Stimulated activated naive CD8-positive, alpha-beta T cell treated with anti-CD3 and anti-CD28 coated beads, Interleukin-15, amount 100 ng/mL, for 72 hours (primary cell): ENCODE measurements around the gene CBARP.

Experiments
- ATAC-seq: fragments of 150-1000 bp; cut with Tn5 transposase; 2 replicates; pipeline ENCODE4 v1.10.0; 2021; ENCODE audit warnings: mild to moderate bottlenecking, moderate library complexity
- DNase-seq, 2 donors: peaks; one replicate each; pipeline ENCODE4 v3.0.0; 2021 to 2022
- H3K27ac Mint-ChIP-seq, 2 donors: one replicate each; pipeline ENCODE4 v1.8.0; 2022; ENCODE audit warnings: mild to moderate bottlenecking in 2 of 2, mixed read lengths in 2 of 2, moderate library complexity in 2 of 2
- H3K27me3 Mint-ChIP-seq: one replicate; pipeline ENCODE4 v1.8.0; 2022; ENCODE audit warnings: mixed read lengths
- H3K4me1 Mint-ChIP-seq: one replicate; pipeline ENCODE4 v1.8.0; 2022; ENCODE audit warnings: mild to moderate bottlenecking, mixed read lengths
- H3K4me3 Mint-ChIP-seq, 2 donors: one replicate each; pipeline ENCODE4 v1.8.0; 2022; ENCODE audit warnings: mild to moderate bottlenecking in 2 of 2, mixed read lengths in 2 of 2, moderate library complexity in 1 of 2
- H3K9me3 Mint-ChIP-seq, 2 donors: one replicate each; pipeline ENCODE4 v1.8.0; 2022; ENCODE audit warnings: mixed read lengths in 2 of 2

CBARP gene, protein sequence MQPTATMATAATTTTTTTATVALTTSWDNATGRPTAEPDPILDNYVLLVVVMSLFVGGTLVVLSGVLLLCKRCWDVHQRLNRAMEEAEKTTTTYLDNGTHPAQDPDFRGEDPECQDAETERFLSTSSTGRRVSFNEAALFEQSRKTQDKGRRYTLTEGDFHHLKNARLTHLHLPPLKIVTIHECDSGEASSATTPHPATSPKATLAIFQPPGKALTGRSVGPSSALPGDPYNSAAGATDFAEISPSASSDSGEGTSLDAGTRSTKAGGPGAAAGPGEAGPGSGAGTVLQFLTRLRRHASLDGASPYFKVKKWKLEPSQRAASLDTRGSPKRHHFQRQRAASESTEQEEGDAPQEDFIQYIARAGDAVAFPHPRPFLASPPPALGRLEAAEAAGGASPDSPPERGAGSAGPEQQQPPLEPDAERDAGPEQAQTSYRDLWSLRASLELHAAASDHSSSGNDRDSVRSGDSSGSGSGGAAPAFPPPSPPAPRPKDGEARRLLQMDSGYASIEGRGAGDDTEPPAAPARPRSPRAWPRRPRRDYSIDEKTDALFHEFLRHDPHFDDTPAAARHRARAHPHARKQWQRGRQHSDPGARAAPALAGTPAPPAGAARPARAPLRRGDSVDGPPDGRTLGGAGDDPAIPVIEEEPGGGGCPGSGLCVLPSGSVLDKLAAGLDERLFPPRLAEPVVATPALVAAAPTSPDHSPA

DNA sequence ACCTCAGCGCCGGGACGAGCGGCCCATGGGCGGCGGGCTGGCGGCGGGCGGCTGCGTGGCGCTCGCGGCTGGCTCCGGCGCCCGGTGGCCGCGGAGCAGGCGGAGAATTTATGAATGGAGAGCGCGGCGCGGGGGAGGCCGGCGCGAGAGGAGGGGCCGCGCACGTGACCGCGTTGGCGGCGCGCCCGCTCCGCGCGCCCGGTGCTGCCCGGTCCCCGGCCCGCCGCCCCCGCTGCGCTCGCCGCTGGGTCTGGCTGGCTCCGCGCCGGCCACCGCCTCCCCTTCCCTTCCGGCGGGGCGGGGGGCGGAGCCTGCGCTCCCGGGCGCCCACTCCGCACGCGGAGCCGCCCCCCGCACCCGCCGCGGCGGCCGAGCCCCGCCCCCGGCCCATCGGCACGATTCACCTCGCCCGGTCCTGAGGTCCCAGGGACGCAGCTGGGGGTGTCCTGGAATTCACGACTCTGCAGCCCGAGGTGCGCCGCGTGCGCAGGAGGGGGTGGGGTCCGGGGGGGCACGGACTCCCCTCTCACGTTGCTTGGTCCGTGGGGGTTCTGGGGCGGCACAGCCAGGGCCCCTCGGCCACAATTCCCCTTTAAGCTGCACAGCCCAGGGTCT is at the start of gene CBARP:
TSS of gene CBARP (minus strand) at position 252 of the 615 bp plus-strand sequence. CDS start 1,905 bp downstream, outside the sequence.
- ATAC-seq (no peak), DNase-seq (no peak)
- H3K4me3 Mint-ChIP-seq: peak within 1 kb of the TSS; percentile 69 to 90
- H3K27me3 Mint-ChIP-seq: peaks cover 30% of the 10 kb centered on the region
- H3K9me3 Mint-ChIP-seq: no peaks in the 10 kb centered on the region
- peaks cover 39% of the 10 kb centered on the region for H3K4me1 Mint-ChIP-seq
- H3K27ac Mint-ChIP-seq: no peak within 1 kb of the TSS

DNA sequence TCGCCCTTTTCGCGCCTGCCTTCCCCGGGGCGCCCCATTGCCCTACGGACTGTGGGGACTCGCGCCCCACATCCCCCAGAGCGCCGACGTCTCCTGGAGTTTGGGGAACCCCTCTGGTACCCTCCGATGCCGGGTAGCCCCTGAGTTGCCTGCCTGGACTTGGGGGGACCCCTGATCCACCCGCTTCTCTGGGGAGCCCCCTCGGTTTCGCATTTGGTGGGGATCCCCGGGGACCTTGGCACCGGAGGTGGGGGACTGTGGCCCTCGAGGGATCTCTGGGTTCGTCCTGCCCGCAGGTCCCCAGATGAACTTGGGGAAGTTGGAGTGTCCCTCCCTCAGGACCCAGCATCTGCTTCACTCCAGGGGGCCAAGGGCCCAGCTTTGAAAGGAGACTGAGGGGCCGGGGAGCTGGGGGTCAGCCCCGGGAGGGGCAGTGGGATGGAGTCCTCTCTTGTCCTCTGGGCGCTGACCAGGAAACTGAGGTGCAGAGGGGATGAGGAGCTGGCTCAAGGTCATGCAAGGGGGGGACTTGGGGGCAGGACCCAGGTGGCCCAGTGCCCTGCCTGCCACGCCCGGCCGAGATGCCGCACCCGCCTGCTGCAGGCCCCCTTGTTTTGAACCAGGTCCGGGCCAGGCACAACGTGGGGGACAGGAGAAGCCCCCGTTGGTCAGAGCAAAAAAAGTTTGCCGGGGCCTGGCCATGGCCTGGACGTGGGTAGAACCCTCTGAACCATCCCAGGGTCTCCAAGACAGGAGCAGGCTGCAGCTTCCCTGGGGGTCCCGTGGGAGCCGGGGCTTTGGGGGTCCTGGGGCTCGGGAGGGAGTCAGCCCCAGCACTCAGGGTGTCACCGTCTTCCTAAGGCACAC is 48.9 kb upstream of the CBARP start:
- Mint-ChIP-seq H3K4me3 (peak overlapping the region; percentile 63 to 77), H3K9me3 (no peaks in the 10 kb centered on the region), H3K4me1 (peaks cover 14% of the 10 kb centered on the region), H3K27ac (no peak overlapping the region), H3K27me3 (peaks cover 67% of the 10 kb centered on the region)
- ATAC-seq: no peak
- DNase-seq: no peak

DNA sequence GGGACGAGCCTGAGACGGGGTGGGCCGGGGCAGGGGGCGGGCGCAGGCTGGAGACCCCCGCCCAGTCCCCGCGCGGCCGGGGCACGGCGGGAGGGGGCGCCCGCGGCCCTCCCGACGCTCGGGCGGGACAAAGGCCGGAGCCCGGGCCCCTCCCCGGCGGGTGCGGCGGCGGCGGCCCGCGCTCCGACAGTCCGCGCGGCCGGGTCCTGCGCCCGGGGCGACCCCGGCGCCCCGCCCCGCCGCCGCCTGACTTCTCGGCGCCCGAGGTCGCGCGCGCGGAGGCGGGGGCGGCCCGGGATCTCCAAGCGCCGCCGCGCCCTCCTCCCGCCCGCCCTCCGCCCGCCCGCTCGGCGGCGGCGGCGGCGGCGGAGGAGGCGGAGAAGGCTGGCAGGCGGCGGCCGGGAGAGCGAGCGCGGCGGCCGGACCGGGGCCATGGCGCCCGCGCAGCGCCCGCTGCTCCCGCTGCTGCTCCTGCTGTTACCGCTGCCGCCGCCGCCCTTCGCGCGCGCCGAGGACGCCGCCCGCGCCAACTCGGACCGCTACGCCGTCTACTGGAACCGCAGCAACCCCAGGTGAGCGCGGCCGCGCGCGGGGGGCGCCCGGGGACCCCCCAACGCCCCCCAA is 48.0 kb upstream of the CBARP start, which contains the start of gene EFNA2:
TSS of gene EFNA2 (plus strand) at position 137 of the 624 bp plus-strand sequence. CDS start at position 433, 296 bp downstream.
- peak within 1 kb of the TSS; percentile 63 to 77 for H3K4me3 Mint-ChIP-seq
- peaks cover 14% of the 10 kb centered on the region for H3K4me1 Mint-ChIP-seq
- no peak for ATAC-seq
- peaks cover 71% of the 10 kb centered on the region for H3K27me3 Mint-ChIP-seq
- H3K9me3 Mint-ChIP-seq: no peaks in the 10 kb centered on the region
- H3K27ac Mint-ChIP-seq: no peak within 1 kb of the TSS
- no peak for DNase-seq

DNA sequence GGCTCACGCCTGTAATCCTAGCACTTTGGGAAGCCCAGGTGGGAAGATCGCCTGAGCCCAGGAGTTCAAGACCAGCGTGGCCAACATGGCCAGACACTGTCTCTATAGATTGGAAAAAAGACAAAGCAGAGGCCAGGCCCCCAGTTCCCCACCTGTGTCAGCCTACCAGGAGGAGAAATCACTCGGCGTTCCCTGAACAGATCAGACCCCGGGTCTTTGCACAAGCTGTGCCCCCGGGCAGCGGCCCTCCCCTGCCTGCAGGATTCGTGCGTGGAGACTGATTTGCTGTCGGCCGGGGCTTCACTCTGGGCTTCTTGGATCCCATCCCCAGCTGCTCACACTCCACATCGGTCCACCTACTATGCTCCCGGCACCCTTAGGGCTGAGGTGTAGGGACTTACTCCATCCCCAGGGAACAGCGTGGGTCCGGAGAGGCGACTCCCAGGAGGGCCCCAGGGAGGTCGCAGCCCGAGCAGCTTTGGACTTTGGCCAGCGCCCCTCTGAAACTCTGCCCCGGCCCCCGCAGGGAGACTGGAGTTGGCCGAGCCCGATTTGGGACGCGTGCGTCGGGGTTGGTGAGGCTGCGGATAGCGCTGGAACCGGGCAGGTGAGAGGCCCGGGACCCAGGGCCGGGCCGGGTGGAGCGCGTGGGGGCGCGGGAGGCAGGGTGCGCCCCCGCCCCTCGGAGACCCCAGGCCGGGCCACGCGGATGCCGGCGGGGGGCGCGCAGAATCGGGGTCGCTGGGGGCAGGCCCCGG is 47.4 kb upstream of the CBARP start:
- Mint-ChIP-seq H3K27me3 (peaks cover 68% of the 10 kb centered on the region), H3K27ac (no peak overlapping the region), H3K9me3 (no peaks in the 10 kb centered on the region), H3K4me1 (peaks cover 18% of the 10 kb centered on the region), H3K4me3 (peak overlapping the region; percentile 32 to 61)
- DNase-seq: no peak
- no peak for ATAC-seq

DNA sequence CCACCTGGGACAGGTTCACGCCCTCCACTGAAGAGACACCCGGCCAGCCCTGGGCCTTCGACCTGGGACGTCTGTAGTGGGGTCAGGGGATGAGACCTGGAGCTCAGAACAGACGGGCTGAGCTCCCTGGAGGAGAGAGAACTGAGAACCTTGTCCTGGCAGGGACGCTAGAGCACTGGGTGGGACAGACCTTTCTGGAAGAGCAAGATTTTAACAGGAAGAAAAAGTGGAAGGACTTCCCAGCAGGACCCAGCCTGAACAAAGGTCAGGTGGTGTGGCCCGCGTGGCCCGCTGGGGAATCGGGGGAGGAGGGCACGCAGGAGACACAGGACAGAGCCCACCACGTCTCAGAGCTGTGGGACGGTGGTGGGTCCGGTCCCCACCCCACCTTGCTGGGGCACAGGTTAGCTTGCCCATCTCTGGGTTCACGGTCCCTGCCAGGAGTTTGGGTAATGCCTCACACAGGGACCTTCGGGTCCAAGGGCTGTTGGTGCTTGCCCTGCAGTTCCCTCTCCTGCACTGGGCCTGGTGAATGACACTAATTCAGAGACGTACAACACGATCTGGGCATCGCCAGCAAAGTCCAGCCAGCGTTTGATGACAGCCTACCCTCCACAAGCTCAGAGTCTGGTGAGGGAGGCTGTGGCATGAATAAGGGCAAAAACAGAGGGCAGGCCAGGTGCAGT is 46.6 kb upstream of the CBARP start:
- ATAC-seq: no peak
- Mint-ChIP-seq H3K4me1 (peaks cover 26% of the 10 kb centered on the region), H3K9me3 (no peaks in the 10 kb centered on the region), H3K27ac (no peak overlapping the region), H3K4me3 (peak overlapping the region; percentile 32 to 61), H3K27me3 (peaks cover 60% of the 10 kb centered on the region)
- no peak for DNase-seq

DNA sequence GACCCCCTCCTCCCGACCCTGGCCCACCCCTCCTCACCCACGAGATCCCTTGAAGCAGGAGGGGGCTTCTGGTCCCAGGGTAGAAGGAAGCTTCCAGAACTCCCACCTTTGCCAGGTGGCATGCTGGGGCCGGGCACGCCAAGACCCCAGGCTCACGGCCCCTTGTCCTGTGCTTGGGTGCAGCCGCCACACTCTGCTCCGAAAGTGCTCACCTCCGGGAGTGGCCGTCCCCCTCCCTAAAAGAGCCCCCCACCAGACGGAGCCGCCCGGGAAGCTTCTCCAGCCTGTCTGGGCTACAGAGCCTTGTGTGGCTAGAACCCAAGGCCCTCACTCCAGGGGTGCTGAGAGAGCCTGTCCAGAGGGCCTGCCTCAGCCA is 46.1 kb upstream of the CBARP start:
- Mint-ChIP-seq H3K9me3 (no peaks in the 10 kb centered on the region), H3K4me3 (no peak overlapping the region), H3K27me3 (peaks cover 55% of the 10 kb centered on the region), H3K4me1 (peaks cover 28% of the 10 kb centered on the region), H3K27ac (no peak overlapping the region)
- DNase-seq: peak in 1 of 2 donors; percentile 12
- ATAC-seq: no peak

DNA sequence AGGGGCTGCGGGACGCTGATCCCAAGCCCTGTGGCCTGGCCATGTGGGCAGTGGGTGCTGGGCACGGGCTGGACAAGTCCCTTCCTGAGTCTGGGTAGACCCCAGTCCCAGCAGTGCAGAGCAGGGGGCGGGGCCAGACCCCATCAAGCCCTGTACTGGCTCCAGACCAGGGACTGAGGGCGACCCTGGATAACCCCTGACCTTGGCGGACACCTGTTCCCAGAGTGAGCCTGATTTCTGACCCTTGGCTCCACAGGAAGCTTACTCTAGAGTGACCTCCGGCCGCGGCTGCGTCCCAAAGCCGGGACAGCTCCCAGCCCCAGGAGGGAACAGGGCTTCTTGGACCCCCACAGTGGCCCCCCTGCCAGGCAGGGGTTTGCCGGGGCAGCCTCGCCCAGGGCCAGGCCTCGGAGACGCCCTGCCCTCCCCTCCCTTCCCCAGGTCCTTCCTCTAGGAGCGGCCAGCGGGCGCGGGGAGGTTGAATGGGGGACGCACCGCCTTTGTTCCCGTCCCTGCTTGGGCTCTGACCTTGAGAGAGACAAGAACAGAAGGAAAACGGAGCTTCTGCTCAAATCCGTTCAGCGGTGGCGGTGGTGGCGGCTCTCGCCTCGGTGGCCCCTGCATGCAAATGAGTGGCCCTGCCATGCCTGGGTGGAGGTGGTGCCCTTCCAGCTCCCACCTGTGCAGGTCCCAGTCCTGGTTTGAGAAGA is 45.6 kb upstream of the CBARP start:
- no peak for DNase-seq
- no peak for ATAC-seq
- no peaks in the 10 kb centered on the region for H3K9me3 Mint-ChIP-seq
- H3K27me3 Mint-ChIP-seq: peaks cover 50% of the 10 kb centered on the region
- H3K27ac Mint-ChIP-seq: no peak overlapping the region
- no peak overlapping the region for H3K4me3 Mint-ChIP-seq
- peaks cover 33% of the 10 kb centered on the region for H3K4me1 Mint-ChIP-seq

DNA sequence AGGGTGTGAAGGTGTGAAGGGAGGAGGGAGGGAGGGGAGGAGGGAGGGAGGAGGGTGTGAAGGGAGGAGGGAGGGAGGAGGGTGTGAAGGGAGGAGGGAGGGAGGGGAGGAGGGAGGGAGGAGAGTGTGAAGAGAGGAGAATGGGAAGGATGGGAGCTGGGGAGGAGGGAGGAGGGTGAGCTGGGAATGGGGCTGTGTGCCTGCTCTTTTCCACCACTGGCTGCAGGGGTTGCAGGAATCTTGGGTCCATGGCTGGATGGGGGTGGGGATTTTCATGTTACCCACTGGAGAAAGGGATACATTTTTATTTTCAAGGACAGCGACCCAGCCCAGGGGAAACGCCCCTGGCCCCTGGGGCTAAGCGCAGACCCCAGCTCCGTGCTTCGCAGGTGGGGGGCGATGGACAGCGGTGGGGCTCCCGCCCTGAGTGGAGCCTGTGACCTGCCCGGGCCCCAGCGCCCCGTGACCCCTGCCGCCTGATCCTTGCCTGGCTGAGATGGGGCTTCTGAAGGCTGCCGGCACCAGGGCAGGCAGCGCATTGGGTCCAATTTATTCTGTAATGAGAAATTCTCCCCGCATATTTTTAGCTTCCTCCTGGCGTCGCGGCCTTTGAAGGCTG is 44.9 kb upstream of the CBARP start:
- no peak for DNase-seq
- Mint-ChIP-seq H3K4me3 (no peak overlapping the region), H3K27me3 (peaks cover 43% of the 10 kb centered on the region), H3K9me3 (no peaks in the 10 kb centered on the region), H3K27ac (no peak overlapping the region), H3K4me1 (peaks cover 40% of the 10 kb centered on the region)
- ATAC-seq: no peak

DNA sequence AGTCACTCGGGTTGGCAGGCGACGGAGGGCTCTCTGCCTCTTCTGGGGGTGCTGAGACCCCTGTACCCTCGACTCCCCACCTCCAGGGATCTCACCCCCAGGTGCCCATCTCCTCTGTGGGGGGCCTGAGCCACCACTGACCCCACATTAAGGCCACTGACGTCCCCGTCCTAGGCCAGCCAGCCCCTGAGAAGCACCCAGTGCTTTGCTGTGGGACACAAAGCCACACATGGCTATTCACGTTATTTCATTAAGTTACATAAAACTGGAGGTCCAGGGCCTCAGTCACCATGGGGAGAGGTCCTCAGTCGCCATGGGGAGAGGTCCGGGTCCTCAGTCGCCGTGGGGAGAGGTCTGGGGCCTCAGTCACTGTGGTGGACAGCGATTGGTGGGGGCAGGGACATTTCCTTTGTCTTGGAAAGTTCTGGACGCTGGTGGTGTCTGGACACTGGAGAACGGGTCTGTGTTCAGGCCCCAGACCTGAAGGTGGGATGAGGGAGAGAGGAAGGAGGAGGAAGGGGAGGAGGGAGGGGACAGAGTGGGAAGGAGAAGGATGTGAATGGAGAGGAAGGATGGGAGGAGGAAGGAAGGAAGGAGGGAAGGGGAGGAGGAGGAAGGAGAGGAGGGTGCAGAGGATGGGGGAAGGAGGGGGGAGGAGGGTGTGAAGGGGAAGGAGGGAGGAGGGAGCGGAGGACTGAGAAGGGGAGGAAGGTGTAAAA is 43.9 kb upstream of the CBARP start:
- peak overlapping the region in 1 of 2 donors; percentile 91 for H3K27ac Mint-ChIP-seq

DNA sequence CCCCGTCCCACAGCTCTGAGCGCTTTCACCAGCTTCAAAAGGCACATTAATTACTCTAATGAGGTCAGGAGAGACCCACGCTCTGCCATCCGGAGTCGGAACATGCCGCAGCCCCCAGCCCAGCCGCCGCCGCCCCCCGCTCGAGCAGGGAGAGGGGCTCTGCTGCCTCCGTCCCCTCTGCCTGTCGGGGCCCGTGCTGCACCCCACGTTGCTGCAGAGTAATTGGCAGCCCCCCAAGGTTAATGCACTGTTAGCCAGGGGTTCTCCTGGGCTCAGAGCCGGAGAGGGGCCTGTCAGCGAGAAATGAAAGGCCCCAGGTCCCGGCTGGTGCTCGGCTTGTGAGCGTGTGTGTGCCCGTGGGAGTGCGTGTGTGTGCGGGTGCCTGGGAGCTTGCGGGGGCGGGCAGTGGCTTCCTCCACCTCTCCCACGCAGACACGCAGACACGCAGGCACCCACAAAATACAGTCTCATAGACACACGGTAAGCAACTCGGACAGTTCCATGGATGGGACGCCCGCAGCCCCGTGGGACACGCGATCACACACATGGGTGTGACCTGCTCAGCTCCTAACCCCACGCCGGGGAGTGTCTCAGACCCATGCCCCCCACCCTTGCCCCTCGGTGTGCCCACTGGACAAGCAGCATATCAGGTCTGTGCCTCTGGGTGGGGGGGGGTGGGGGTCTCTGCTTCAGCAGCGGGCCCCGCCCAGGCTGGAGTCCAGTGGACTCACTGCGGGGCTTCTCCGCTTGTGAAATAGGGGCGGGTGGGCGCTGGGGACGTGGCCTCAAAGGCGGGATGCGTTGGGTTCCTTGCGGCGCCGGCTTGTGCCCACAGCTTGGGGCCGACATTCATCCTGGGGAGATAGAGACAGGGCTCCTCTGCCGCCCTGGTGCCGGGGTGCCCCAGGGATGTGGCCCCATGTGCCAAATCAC is 43.1 kb upstream of the CBARP start:
- ATAC-seq (no peak), DNase-seq (no peak)
- Mint-ChIP-seq H3K27ac (no peak overlapping the region), H3K9me3 (no peaks in the 10 kb centered on the region), H3K4me1 (peaks cover 48% of the 10 kb centered on the region), H3K4me3 (no peak overlapping the region), H3K27me3 (peaks cover 27% of the 10 kb centered on the region)

More for the DNA sequence above, 43.9 kb upstream of the CBARP start:
- H3K27me3 Mint-ChIP-seq: peaks cover 33% of the 10 kb centered on the region
- no peak for ATAC-seq
- H3K4me3 Mint-ChIP-seq: no peak overlapping the region
- H3K9me3 Mint-ChIP-seq: no peaks in the 10 kb centered on the region
- DNase-seq: no peak
- H3K4me1 Mint-ChIP-seq: peaks cover 48% of the 10 kb centered on the region

DNA sequence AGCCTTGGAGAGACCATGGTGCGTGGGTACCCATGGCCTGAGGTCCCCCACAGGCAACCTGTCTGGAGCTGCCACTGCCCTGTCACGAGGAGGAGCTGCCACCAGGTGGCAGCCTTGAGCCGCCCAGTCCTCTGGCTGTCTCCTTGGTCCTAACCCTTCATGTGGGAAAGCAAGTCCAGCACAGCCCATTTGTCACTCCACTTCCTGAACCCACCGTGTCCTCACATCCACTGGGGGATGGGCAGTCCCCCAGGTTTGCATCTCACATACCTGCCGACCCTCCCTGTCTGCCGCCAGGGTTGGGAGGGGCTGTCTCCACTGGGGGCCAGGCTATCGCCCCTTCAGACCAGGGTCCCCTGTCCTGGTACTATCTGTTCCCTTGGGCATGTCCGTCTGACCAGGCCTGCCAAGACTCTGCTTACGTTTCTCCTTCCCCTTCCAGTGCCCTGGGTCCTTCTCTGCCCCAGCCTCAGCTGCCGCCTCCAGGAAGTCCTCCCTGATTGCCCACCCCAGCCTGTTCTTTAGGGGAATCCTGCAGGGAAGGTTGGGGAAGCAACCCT is 42.1 kb upstream of the CBARP start:
- Mint-ChIP-seq H3K9me3 (no peaks in the 10 kb centered on the region), H3K4me3 (peak overlapping the region in 1 of 2 donors; percentile 17), H3K4me1 (peaks cover 48% of the 10 kb centered on the region), H3K27ac (no peak overlapping the region), H3K27me3 (peaks cover 21% of the 10 kb centered on the region)
- DNase-seq (peak; percentile 82 to 83), ATAC-seq (peak; percentile 6)
